ENCODE measurements around the gene GALNTL6. TPM values are rescaled to one million over a fixed set of nuclear protein-coding genes. Genes with fewer than 3 reads are reported as not detected.

The GALNTL6 gene
- total and polyA plus RNA-seq, 3 donors from 2014 or later, result 2.9 to 6.2 (median 4.9) TPM

DNA sequence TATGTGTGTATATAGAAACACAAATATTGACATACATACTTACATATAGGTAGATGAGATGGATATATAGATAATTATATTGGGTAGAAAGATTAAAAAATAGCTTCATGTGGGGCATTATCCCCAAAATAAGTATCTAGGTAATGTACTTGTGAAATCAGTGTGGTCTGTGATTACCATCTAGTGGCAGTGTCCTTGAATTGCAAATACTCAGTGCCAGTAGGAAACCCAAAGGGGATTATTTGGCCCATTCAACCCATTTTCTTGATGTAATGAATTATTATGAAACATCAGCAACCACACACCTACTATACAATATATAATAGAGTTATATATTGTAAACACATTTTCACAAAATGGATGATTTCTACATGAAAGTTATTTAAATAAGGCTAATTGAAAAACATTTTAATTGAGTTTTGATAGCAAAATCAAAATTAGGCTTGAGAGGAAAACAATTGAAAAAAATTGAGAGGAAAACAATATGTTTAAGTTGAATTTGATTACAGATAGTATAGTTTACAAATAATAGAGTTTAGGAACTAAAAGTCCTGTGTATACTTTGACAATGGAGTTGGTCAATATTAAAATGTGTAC, 389.4 kb downstream of the GALNTL6 start:
- H3K4me1 ChIP-seq, result no peaks in the 10 kb centered on the region
- no peak for DNase-seq
- intact Hi-C loops (cut with DNase I; ENCODE audit: low total_unique reads), result no loop called here
- no peak for TF ChIP-seq POLR2A (IDR thresholded peaks at IDR 0.05)
- TF ChIP-seq, protein P1, sequence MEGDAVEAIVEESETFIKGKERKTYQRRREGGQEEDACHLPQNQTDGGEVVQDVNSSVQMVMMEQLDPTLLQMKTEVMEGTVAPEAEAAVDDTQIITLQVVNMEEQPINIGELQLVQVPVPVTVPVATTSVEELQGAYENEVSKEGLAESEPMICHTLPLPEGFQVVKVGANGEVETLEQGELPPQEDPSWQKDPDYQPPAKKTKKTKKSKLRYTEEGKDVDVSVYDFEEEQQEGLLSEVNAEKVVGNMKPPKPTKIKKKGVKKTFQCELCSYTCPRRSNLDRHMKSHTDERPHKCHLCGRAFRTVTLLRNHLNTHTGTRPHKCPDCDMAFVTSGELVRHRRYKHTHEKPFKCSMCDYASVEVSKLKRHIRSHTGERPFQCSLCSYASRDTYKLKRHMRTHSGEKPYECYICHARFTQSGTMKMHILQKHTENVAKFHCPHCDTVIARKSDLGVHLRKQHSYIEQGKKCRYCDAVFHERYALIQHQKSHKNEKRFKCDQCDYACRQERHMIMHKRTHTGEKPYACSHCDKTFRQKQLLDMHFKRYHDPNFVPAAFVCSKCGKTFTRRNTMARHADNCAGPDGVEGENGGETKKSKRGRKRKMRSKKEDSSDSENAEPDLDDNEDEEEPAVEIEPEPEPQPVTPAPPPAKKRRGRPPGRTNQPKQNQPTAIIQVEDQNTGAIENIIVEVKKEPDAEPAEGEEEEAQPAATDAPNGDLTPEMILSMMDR (IDR thresholded peaks at IDR 0.05), result no peak
- no peaks in the 10 kb centered on the region for H3K27me3 ChIP-seq
- no peak overlapping the region for H3K27ac ChIP-seq
- no peaks in the 10 kb centered on the region for H3K36me3 ChIP-seq (ENCODE audit: low read depth, missing control alignments)
- H3K4me3 ChIP-seq, result no peak overlapping the region
- no peaks in the 10 kb centered on the region for H3K9me3 ChIP-seq

DNA sequence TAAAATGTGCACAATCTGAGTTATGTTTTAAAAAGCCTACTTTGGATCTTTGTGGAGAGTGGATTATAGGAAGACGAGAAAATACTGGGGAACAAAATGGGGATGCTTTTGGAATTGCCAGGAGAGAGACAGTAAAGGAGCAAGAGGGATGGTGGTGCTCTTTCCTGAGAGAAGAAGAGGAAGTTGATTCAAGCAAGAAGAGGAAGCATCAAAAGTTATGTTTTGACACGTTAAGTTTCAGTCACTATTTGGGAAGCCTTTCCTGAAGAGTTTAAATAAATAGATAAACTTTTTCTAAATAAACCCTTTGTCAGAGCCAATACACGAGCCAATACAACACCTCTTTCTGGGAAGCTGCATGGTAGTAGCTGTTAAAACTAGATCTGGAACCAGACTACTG, 394.1 kb downstream of the GALNTL6 start:
- H3K4me3 ChIP-seq, result no peak overlapping the region
- no peak for DNase-seq
- TF ChIP-seq, protein P1 (IDR thresholded peaks at IDR 0.05), result no peak
- TF ChIP-seq POLR2A (IDR thresholded peaks at IDR 0.05), result no peak
- no peak overlapping the region for H3K27ac ChIP-seq
- no peaks in the 10 kb centered on the region for H3K4me1 ChIP-seq
- intact Hi-C loops (cut with DNase I; ENCODE audit: low total_unique reads), result no loop called here
- H3K27me3 ChIP-seq, result no peaks in the 10 kb centered on the region
- H3K9me3 ChIP-seq, result no peaks in the 10 kb centered on the region
- H3K36me3 ChIP-seq (ENCODE audit: low read depth, missing control alignments), result no peaks in the 10 kb centered on the region
- WGBS, 2 donors, result 44 to 59% methylated on average over 3 of the region's 3 CpGs

DNA sequence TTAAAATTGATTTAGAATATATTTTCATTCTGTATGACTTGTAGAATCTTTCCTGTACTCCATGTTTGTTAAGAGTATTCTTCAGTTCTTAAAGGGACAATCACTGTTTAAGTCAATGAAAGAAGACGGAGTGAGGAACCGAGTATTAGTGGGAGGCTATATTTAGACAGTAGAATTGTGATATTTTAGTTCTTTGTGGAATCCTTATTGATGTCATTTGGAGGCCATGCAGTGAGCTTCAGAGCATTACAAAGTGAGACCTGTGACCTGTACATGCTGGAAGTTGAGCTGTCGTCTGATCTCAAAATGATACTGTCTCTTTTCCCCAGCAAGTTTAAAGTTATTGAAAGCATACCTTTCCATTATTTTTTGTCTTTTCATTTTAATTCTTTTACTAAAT, 394.7 kb downstream of the GALNTL6 start:
- intact Hi-C loops (cut with DNase I; ENCODE audit: low total_unique reads), result no loop called here
- TF ChIP-seq POLR2A (IDR thresholded peaks at IDR 0.05), result no peak
- TF ChIP-seq, protein P1 (IDR thresholded peaks at IDR 0.05), result no peak
- H3K4me1 ChIP-seq, result no peaks in the 10 kb centered on the region
- WGBS, 2 donors, result 31 to 32% methylated on average over 3 of the region's 3 CpGs
- H3K27ac ChIP-seq, result no peak overlapping the region
- H3K27me3 ChIP-seq, result no peaks in the 10 kb centered on the region
- H3K9me3 ChIP-seq, result no peaks in the 10 kb centered on the region
- no peaks in the 10 kb centered on the region for H3K36me3 ChIP-seq (ENCODE audit: low read depth, missing control alignments)
- no peak overlapping the region for H3K4me3 ChIP-seq
- no peak for DNase-seq

DNA sequence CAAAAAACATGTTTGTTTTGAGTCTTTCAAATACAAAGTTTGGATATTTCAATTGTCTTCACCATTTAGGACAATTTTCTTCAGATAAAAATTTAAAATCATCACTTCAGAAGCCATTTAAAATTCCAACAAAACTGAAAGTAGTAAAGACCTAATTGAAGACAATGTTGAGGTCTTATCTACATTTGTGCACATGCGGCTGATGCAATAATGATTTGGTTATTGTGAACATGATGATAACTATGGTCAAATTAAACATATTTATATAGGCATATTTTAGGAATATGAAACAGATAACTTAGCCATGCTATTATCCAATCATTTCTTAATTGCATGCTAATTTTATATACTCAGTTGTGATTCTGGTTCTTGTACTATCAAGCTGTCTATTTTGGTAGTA, 407.5 kb downstream of the GALNTL6 start:
- H3K27ac ChIP-seq, result no peak overlapping the region
- no peaks in the 10 kb centered on the region for H3K36me3 ChIP-seq (ENCODE audit: low read depth, missing control alignments)
- no peak for TF ChIP-seq POLR2A (IDR thresholded peaks at IDR 0.05)
- TF ChIP-seq, protein P1 (IDR thresholded peaks at IDR 0.05), result no peak
- WGBS, 2 donors, result 0 to 2% methylated on average over 1 of the region's 1 CpG
- H3K27me3 ChIP-seq, result no peaks in the 10 kb centered on the region
- H3K9me3 ChIP-seq, result no peaks in the 10 kb centered on the region
- intact Hi-C loops (cut with DNase I; ENCODE audit: low total_unique reads), result no loop called here
- DNase-seq, result no peak
- no peaks in the 10 kb centered on the region for H3K4me1 ChIP-seq
- H3K4me3 ChIP-seq, result no peak overlapping the region

DNA sequence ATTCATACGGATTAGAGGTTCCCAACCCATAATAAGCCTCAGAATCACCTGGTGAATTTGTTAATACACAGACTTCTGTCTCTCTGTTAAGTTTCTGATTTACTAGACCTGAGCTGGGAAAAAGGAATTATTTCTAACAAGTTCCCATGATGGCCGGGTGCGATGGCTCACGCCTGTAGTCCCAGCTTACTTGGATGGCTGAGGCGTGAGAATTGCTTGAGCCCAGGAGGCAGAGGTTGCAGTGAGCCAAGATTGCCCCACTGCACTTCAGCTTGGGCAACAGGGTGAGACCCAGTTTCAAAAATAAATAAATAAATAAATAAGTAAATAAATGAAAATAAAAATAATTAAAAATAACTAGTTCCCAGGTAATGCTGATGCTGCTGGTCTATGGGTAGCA, 412.3 kb downstream of the GALNTL6 start:
- TF ChIP-seq POLR2A (IDR thresholded peaks at IDR 0.05), result no peak
- TF ChIP-seq, protein P1 (IDR thresholded peaks at IDR 0.05), result no peak
- no peak for DNase-seq
- Histone ChIP-seq H3K27ac (no peak overlapping the region), H3K36me3 (ENCODE audit: low read depth, missing control alignments) (no peaks in the 10 kb centered on the region), H3K9me3 (no peaks in the 10 kb centered on the region), H3K4me1 (no peaks in the 10 kb centered on the region), H3K27me3 (no peaks in the 10 kb centered on the region), H3K4me3 (no peak overlapping the region)
- WGBS, 2 donors, result 93% methylated on average over 5 of the region's 5 CpGs
- intact Hi-C loops (cut with DNase I; ENCODE audit: low total_unique reads), result no loop called here

All from testis (tissue), 3 donors.